Lower leg skin (tissue), 4 donors: Measurements from ENCODE around the gene VSIR. TPM values are rescaled to one million over a fixed set of nuclear protein-coding genes. Genes with fewer than 3 reads are reported as not detected.

Experiments used
- DNase-seq, 2 donors: peaks; one replicate each; pipeline ENCODE4 v3.0.0-alpha.2; 2019; ENCODE audit warnings: low spot score in 2 of 2
- H3K4me3 ChIP-seq: fragments of 200-600 bp; sonication (generic); 2 replicates; pipeline ENCODE4 v1.5.1; 2017; ENCODE audit warnings: mild to moderate bottlenecking, low read depth; ENCODE audit not compliant: poor library complexity, severe bottlenecking
- POLR2A ChIP-seq, 2 donors: fragments of 450-650 bp; IDR thresholded peaks; one replicate each; pipeline ENCODE4 v1.6.1; 2016 to 2017; ENCODE audit warnings: antibody characterized with exemption in 2 of 2, mild to moderate bottlenecking in 1 of 2, moderate library complexity in 1 of 2
- WGBS, 2 donors: methylation state at CpG; one replicate each; pipeline ENCODE4 v1.1.5; 2018; 5-methylcytosine and 5-hydroxymethylcytosine counted together
- intact Hi-C: fragments of 100-400 bp; cut with DNase I; formaldehyde crosslinking; loops from one replicate; pipeline ENCODE4 v1.15.0; 2023; ENCODE audit warnings: low total_unique reads
- total RNA-seq, 4 donors: library from RNA; depleted of rRNA; stranded (reverse); fragments of >200 nt; gene quantifications; one replicate each; pipeline ENCODE4 v1.1.0, GENCODE V29; 2016
- TF ChIP-seq, protein P1 (sequence below), 3 donors: fragments of 450-650 bp; IDR thresholded peaks; one replicate each; pipeline ENCODE4 v1.5.1; 2016; ENCODE audit warnings: antibody characterized with exemption in 3 of 3, mild to moderate bottlenecking in 3 of 3, moderate library complexity in 2 of 3

Gene VSIR
- total RNA-seq, 4 donors from 2014 or later = 14.5 to 56.5 (median 23.2) TPM

DNA sequence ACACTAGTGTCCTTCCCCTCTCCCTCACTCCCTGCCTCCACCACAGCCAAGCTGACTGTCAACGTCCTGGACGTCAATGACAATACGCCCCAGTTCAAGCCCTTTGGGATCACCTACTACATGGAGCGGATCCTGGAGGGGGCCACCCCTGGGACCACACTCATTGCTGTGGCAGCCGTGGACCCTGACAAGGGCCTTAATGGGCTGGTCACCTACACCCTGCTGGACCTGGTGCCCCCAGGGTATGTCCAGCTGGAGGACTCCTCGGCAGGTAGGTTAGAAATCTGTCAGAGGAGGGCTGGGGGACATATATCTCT lies 24.9 kb upstream of the VSIR start:
- no peak for DNase-seq
- no peak overlapping the region for H3K4me3 ChIP-seq
- 77 to 80% methylated on average over 5 to 6 of the region's 6 CpGs for WGBS, 2 donors
- intact Hi-C loops = no loop called here
- TF ChIP-seq POLR2A (IDR thresholded peaks at IDR 0.05) = no peak
- TF ChIP-seq, protein P1, sequence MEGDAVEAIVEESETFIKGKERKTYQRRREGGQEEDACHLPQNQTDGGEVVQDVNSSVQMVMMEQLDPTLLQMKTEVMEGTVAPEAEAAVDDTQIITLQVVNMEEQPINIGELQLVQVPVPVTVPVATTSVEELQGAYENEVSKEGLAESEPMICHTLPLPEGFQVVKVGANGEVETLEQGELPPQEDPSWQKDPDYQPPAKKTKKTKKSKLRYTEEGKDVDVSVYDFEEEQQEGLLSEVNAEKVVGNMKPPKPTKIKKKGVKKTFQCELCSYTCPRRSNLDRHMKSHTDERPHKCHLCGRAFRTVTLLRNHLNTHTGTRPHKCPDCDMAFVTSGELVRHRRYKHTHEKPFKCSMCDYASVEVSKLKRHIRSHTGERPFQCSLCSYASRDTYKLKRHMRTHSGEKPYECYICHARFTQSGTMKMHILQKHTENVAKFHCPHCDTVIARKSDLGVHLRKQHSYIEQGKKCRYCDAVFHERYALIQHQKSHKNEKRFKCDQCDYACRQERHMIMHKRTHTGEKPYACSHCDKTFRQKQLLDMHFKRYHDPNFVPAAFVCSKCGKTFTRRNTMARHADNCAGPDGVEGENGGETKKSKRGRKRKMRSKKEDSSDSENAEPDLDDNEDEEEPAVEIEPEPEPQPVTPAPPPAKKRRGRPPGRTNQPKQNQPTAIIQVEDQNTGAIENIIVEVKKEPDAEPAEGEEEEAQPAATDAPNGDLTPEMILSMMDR (IDR thresholded peaks at IDR 0.05) = no peak

- H3K4me3 ChIP-seq = no peak overlapping the region
- TF ChIP-seq, protein P1 (IDR thresholded peaks at IDR 0.05) = no peak
- no peak for TF ChIP-seq POLR2A (IDR thresholded peaks at IDR 0.05)
- DNase-seq = no peak
- intact Hi-C loops = no loop called here
- WGBS, 2 donors = 69 to 77% methylated on average over 10 of the region's 10 CpGs
Observed at GRCh38 chr10:71797533-71798307, 24.4 kb upstream of the VSIR start.

- TF ChIP-seq POLR2A (IDR thresholded peaks at IDR 0.05) = no peak
- TF ChIP-seq, protein P1 (IDR thresholded peaks at IDR 0.05) = no peak
- H3K4me3 ChIP-seq = no peak overlapping the region
- intact Hi-C loops = no loop called here
- DNase-seq = no peak
- WGBS, 2 donors = 84 to 89% methylated on average over 7 of the region's 7 CpGs
Observed at GRCh38 chr10:71796749-71797405, 23.6 kb upstream of the VSIR start.

DNA sequence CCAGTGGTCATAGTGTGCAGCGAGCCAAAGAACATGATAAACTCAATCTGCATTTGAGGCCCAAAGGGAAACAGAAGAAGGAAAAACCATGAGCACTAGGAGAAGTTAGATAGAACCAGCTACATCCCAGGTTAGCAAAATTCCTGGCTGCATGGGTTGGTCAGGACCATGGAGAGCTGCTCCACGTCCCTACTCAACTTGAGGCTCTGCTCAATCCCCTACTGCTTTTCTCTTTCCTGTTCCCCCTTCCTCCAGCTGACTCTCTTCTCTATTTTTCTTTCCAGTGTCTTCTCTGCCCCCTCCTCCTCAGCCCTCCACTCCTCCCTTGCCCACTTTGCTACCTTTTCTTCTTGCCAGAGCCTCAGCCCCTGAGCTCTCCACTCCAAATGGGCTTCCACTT lies 21.9 kb upstream of the VSIR start:
- no peak overlapping the region for H3K4me3 ChIP-seq
- WGBS, 2 donors = 23 to 29% methylated on average over 2 of the region's 2 CpGs
- TF ChIP-seq POLR2A (IDR thresholded peaks at IDR 0.05) = no peak
- TF ChIP-seq, protein P1 (IDR thresholded peaks at IDR 0.05) = no peak
- no peak for DNase-seq
- intact Hi-C loops = no loop called here

GRCh38 chr10:71790749-71791440 lies 17.6 kb upstream of the VSIR start:
- H3K4me3 ChIP-seq = no peak overlapping the region
- no peak for TF ChIP-seq POLR2A (IDR thresholded peaks at IDR 0.05)
- TF ChIP-seq, protein P1 (IDR thresholded peaks at IDR 0.05) = no peak
- 84 to 85% methylated on average over 16 to 17 of the region's 17 CpGs for WGBS, 2 donors
- intact Hi-C loops = loop anchor here (5.0 kb wide), 1 partner anchor 1479 kb away; no protein-coding TSS in a partner anchor
- no peak for DNase-seq
